Loucy (cell line): ENCODE results near the gene SEPTIN2.

Experiments used
- CTCF ChIP-seq: fragments of 200-600 bp; sonication (generic); conservative IDR thresholded peaks from 2 replicates; pipeline ENCODE4 v1.5.1; 2014; ENCODE audit warnings: mild to moderate bottlenecking, antibody characterized with exemption, low read length
- EZH2phosphoT487 ChIP-seq: fragments of 200-600 bp; IDR thresholded peaks from 2 replicates; pipeline ENCODE4 v1.6.1; 2018; ENCODE audit warnings: antibody characterized with exemption, mild to moderate bottlenecking, moderate library complexity, borderline replicate concordance

GRCh38 chr2:241366678-241367077 is 51.0 kb downstream of the SEPTIN2 start:
- TF ChIP-seq CTCF = no peak
- TF ChIP-seq EZH2phosphoT487 = no peak
